Measurements from ENCODE around the gene AP2A2.

Gene AP2A2

DNA sequence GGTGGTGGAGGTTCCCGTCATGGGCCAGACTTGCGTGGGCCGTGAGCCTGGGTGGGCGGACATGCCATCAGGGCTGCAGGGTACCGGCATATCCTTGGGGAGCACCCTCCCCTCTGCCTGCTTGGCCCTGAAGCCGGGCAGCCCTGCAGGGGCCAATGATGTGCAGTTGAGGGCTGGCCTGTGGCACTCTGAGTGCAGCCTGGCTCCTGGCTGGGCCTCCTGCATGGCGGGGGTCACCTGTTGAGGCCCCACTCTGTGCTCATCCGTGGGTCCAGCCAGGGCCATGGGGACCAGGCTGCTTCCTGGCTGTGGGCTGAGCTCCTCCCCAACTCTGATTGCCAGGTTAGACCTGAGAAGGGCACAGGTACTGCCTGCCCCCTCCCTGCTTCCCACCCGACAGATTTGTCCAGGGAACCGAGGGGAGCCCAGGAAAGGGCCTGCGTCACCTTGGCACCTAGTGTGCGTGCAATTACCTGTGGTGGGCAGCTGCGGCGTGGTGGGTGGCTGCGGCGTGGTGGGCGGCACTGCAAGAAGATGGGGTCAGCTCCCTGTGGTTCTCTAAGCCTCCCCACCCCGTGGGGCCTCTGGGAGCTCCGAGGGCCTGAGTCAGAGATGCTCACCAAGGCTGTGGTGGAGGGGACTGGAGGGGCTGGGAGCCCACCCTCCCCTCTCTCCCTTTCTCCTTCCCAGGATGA, 94.7 kb downstream of the AP2A2 start:
- no peak for TF ChIP-seq ZBTB7A (IDR thresholded peaks at IDR 0.05; ENCODE audit: low read depth)

- no peak for TF ChIP-seq YY1 (IDR thresholded peaks at IDR 0.05; ENCODE audit: low read depth)
- TF ChIP-seq TAF1 (IDR thresholded peaks at IDR 0.05; ENCODE audit: low read depth), result no peak
- TF ChIP-seq, protein P1, sequence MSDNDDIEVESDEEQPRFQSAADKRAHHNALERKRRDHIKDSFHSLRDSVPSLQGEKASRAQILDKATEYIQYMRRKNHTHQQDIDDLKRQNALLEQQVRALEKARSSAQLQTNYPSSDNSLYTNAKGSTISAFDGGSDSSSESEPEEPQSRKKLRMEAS (IDR thresholded peaks at IDR 0.05), result no peak
- no peak for TF ChIP-seq ZBTB7A (IDR thresholded peaks at IDR 0.05; ENCODE audit: low read depth)
- no peak for TF ChIP-seq CREB1 (IDR thresholded peaks at IDR 0.05; ENCODE audit: low read depth)
- no peak for TF ChIP-seq NFIC (IDR thresholded peaks at IDR 0.05)
- no peak for TF ChIP-seq FOXM1 (IDR thresholded peaks at IDR 0.05; ENCODE audit: borderline replicate concordance, low read depth)
- no peak for TF ChIP-seq TEAD4 (IDR thresholded peaks at IDR 0.05)
- no peak for TF ChIP-seq TCF12 (IDR thresholded peaks at IDR 0.05; ENCODE audit: low read depth)
- TF ChIP-seq REST (IDR thresholded peaks at IDR 0.05; ENCODE audit: low read depth), result no peak
These were observed 96.7 kb downstream of the AP2A2 start for GRCh38 chr11:1022411-1022810.

GRCh38 chr11:1022908-1023810, 97.5 kb downstream of the AP2A2 start:
- no peak for TF ChIP-seq FOXM1 (IDR thresholded peaks at IDR 0.05; ENCODE audit: borderline replicate concordance, low read depth)

DNA sequence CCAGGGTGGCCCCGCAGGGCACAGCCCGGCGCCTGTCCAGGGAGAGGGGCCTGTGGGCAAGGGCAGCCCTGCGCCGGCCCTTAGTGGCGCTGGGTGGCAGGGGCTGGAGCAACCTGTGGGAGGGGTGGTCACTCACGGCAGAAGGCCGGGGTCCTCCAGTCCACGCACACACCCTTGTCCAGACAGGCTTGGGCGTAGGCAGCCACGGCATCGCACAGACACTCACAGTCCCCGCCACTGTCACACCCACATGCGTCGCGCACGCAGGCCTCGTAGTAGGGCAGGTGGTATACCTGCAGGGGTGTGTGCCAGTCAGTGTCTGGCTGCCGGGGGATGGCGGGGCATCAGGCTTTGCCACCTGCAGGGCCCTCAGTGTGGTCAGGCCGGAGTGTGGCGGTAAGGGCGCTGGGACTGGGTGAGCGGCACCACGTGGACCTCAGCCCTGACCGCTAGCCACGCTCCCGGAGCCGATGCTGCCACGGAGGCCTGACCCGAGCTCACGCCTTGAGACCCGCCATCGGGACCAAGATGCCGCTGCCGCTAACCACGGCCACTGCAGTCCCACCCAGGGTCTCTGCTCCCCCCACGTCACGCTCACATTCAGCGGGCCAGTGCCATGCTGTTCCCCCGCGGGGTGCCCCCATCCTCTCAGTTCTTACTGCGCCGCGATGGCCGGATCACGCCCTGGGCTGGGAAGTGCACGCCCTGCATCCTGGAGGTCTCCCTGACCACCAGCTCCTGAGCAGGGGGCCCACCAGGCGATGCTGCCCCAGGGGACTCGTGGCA, 98.3 kb downstream of the AP2A2 start:
- TF ChIP-seq YY1 (IDR thresholded peaks at IDR 0.05; ENCODE audit: low read depth), result no peak
- TF ChIP-seq USF1 (IDR thresholded peaks at IDR 0.05), result no peak
- TF ChIP-seq TCF12 (IDR thresholded peaks at IDR 0.05; ENCODE audit: low read depth), result no peak
- TF ChIP-seq EGR1 (IDR thresholded peaks at IDR 0.05), result no peak
- no peak for TF ChIP-seq ZBTB7A (IDR thresholded peaks at IDR 0.05; ENCODE audit: low read depth)
- no peak for TF ChIP-seq CEBPB (IDR thresholded peaks at IDR 0.05)
- no peak for TF ChIP-seq RAD21 (IDR thresholded peaks at IDR 0.05; ENCODE audit: low read depth)
- no peak for TF ChIP-seq CREB1 (IDR thresholded peaks at IDR 0.05; ENCODE audit: low read depth)
- no peak for TF ChIP-seq TAF1 (IDR thresholded peaks at IDR 0.05; ENCODE audit: low read depth)
- no peak for TF ChIP-seq TEAD4 (IDR thresholded peaks at IDR 0.05)
- no peak for TF ChIP-seq REST (IDR thresholded peaks at IDR 0.05; ENCODE audit: low read depth)
- TF ChIP-seq FOXM1 (IDR thresholded peaks at IDR 0.05; ENCODE audit: borderline replicate concordance, low read depth), result no peak
- no peak for TF ChIP-seq NFIC (IDR thresholded peaks at IDR 0.05)
- TF ChIP-seq EP300 (IDR thresholded peaks at IDR 0.05; ENCODE audit: borderline replicate concordance), result no peak
- TF ChIP-seq, protein P1 (IDR thresholded peaks at IDR 0.05), result no peak

DNA sequence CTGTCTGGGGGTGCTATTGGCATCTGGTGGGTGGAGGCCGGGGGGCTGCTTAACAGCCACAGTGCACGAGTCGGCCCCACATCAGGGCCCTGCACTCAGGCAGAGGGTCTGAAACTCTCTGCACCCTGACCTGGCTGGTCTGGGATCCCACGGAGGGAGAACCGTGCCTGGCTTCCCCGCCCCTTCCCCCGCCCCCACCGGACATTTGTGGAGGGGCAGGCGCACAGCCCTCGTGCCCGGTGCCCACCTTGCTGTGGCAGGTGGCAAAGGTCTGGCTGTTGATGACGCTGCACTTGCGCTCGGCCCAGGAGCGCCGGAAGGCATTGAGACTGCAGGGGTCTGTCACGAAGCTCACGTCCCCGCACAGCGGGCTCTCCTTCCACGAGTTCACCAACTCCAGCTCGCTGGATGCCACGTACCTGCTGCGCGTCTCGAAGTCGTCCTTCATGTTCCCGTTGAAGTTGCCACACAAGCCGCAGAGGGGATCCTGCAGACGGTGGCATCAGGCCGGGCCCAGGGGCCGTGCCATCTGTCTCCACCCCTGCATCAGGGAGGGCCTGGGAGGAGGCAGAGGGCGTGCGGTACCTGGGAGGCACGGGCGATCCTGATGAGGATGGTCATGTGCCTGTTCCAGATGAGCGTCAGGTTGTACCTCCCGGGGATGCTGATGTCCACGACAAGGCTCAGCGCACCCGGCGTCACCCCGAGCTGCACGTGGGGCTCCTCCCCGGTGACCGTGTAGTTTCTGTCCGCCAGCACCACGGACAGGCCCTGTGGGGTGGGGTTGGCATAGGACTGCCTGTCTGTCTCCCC, 99.1 kb downstream of the AP2A2 start:
- TF ChIP-seq REST (IDR thresholded peaks at IDR 0.05; ENCODE audit: low read depth) (peak; percentile 62), RAD21 (IDR thresholded peaks at IDR 0.05; ENCODE audit: low read depth) (no peak)
